ENCODE data around the gene FANCI.

FANCI gene

GRCh38 chr15:89205991-89206585 lies 37.7 kb upstream of the FANCI start:
- DNase-seq (ENCODE audit: low read depth): no peak
- TF ChIP-seq, protein P1, sequence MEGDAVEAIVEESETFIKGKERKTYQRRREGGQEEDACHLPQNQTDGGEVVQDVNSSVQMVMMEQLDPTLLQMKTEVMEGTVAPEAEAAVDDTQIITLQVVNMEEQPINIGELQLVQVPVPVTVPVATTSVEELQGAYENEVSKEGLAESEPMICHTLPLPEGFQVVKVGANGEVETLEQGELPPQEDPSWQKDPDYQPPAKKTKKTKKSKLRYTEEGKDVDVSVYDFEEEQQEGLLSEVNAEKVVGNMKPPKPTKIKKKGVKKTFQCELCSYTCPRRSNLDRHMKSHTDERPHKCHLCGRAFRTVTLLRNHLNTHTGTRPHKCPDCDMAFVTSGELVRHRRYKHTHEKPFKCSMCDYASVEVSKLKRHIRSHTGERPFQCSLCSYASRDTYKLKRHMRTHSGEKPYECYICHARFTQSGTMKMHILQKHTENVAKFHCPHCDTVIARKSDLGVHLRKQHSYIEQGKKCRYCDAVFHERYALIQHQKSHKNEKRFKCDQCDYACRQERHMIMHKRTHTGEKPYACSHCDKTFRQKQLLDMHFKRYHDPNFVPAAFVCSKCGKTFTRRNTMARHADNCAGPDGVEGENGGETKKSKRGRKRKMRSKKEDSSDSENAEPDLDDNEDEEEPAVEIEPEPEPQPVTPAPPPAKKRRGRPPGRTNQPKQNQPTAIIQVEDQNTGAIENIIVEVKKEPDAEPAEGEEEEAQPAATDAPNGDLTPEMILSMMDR (IDR thresholded peaks at IDR 0.05; ENCODE audit: insufficient read depth, low read depth, low read length, missing control alignments): no peak
- no peak overlapping the region for H3K4me3 ChIP-seq (ENCODE audit: low read depth, low read length)

DNA sequence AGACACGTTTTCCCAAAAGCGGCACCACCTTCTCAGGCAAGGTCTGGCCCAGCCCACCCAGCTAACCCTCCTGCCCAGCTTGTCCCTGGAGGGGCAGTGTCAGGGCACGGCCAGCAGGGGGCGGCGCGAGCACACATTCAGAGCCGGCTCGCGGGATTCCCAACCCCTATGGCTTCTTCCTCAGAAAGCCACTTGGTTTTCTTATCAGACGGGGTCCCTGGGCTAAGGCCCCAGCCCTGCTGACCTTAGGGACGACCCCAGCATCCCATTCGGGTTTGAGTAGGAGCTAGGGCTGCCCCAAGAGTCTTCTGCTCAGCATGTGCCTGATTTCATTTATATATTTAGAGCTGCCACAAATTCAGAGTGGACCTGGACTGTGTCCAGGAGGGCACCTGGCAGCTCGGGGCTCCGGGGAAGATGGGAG lies 36.9 kb upstream of the FANCI start:
- H3K4me3 ChIP-seq (ENCODE audit: low read depth, low read length): no peak overlapping the region
- TF ChIP-seq, protein P1 (IDR thresholded peaks at IDR 0.05; ENCODE audit: insufficient read depth, low read depth, low read length, missing control alignments): peak; percentile 100
- peak; percentile 76 for DNase-seq (ENCODE audit: low read depth)

GRCh38 chr15:89208256-89208655 lies 35.5 kb upstream of the FANCI start:
- H3K4me3 ChIP-seq (ENCODE audit: low read depth, low read length): no peak overlapping the region
- no peak for DNase-seq (ENCODE audit: low read depth)
- TF ChIP-seq, protein P1 (IDR thresholded peaks at IDR 0.05; ENCODE audit: insufficient read depth, low read depth, low read length, missing control alignments): no peak

DNA sequence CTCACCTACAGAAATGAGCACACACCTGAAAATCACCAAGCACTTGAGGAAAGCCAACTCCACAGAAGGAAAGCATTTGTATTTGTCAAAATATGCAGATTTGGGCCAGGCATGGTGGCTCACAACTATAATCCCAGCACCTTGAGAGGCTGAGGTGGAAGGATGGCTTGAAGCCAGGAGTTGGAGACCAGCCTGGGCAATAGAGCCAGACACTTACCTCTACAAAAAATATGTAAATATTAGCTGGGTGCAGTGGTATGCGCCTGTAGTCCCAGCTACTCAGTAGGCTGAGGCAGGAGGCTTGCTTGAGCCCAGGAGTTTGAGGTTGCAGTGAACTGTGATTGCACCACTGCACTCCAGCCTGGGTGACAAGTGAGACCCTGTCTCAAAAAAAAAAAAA lies 34.7 kb upstream of the FANCI start:
- TF ChIP-seq, protein P1 (IDR thresholded peaks at IDR 0.05; ENCODE audit: insufficient read depth, low read depth, low read length, missing control alignments): no peak
- H3K4me3 ChIP-seq (ENCODE audit: low read depth, low read length): no peak overlapping the region
- no peak for DNase-seq (ENCODE audit: low read depth)

DNA sequence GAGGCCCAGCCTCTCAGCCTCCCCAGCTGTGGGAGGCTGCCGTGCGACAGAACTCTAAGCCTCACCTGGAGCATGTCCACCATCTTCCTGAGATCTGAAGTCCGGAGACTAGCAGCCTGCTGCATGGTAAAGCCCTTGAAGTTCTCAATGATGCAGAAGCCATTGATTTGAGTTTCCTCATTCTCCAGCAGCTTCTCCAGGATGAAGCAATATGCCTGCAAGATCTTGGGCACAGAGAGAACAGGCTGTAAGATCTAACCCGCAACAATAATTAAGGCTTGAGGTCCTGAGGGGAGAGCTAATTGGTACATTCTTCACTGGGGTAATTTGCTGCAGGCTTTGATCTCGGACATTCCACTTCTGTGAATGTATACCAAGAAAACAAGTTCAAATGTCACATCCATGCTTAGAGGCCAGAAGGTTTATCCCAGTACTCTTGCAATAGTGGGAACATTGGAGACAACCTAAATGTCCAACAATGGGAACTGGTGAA lies 32.1 kb upstream of the FANCI start:
- no peak overlapping the region for H3K4me3 ChIP-seq (ENCODE audit: low read depth, low read length)
- DNase-seq (ENCODE audit: low read depth): no peak
- TF ChIP-seq, protein P1 (IDR thresholded peaks at IDR 0.05; ENCODE audit: insufficient read depth, low read depth, low read length, missing control alignments): no peak

DNA sequence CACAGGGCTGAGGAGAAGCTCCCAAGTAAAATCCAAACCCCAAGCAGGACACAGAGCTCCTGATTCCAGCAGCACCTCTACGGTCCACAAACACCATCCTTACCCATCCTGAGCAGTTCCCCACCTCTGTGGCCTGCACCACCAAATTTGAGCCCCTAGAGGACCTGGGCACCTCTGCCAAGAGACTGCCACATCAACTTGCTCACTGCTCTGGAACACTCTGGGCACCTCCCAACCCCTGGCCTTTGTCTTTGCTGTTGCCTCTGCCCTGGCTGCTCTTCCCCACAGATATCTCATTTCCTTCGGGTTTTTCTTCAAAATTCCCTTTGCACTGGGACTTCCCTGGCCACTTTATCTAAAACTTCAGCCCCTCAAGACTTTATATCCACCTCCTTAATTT lies 28.2 kb upstream of the FANCI start:
- TF ChIP-seq, protein P1 (IDR thresholded peaks at IDR 0.05; ENCODE audit: insufficient read depth, low read depth, low read length, missing control alignments): no peak
- H3K4me3 ChIP-seq (ENCODE audit: low read depth, low read length): no peak overlapping the region
- DNase-seq (ENCODE audit: low read depth): peak; percentile 15

DNA sequence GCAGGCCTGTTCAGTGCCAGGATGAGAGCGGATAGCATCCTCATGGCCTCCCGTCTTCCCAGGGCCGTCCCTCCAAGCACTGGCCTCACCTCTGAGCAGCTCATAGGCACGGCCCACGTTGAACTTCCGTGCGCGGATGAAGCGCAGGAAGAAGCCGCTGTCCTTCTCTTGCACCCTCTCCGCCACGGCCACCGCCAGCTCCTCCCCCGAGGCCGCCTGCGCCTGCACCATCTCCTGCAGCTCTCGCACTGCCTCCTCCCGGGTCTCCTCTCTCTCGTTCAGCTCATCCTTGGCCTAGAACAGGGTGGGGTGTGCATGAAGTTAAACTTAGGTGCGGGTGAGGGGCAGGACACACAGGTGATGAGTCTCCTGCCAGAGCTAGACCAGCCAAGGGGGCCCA lies 26.7 kb upstream of the FANCI start:
- no peak overlapping the region for H3K4me3 ChIP-seq (ENCODE audit: low read depth, low read length)
- TF ChIP-seq, protein P1 (IDR thresholded peaks at IDR 0.05; ENCODE audit: insufficient read depth, low read depth, low read length, missing control alignments): no peak
- DNase-seq (ENCODE audit: low read depth): no peak
